Neural progenitor cell (in vitro differentiated cells): ENCODE measurements around the gene SERPINA6. TPM values are rescaled to one million over a fixed set of nuclear protein-coding genes. Genes with fewer than 3 reads are reported as not detected.

Experiments
- DNase-seq: peaks from one replicate; pipeline ENCODE4 v3.0.0-alpha.2; 2016; ENCODE audit warnings: low spot score
- H2AFZ ChIP-seq: fragments of 200-600 bp; sonication (generic); replicated peaks from 2 replicates; pipeline ENCODE4 v1.6.1; 2016; ENCODE audit warnings: antibody characterized with exemption
- H3F3A ChIP-seq: fragments of 200-600 bp; sonication (generic); 2 replicates; pipeline ENCODE4 v1.6.1; 2016; ENCODE audit warnings: antibody characterized with exemption, low read depth
- H3K27ac ChIP-seq: fragments of 200-600 bp; sonication (generic); 2 replicates; pipeline ENCODE4 v1.5.1; 2016; ENCODE audit warnings: mild to moderate bottlenecking
- H3K27me3 ChIP-seq: fragments of 200-600 bp; sonication (generic); 2 replicates; pipeline ENCODE4 v1.6.1; 2016; ENCODE audit warnings: mild to moderate bottlenecking, moderate library complexity
- H3K36me3 ChIP-seq: fragments of 200-600 bp; sonication (generic); 2 replicates; pipeline ENCODE4 v1.5.1; 2016
- H3K4me1 ChIP-seq: fragments of 200-600 bp; sonication (generic); 2 replicates; pipeline ENCODE4 v1.6.1; 2016; ENCODE audit warnings: mixed run types
- H3K4me2 ChIP-seq: fragments of 200-600 bp; sonication (generic); 2 replicates; pipeline ENCODE4 v1.6.1; 2016
- H3K4me3 ChIP-seq: fragments of 200-600 bp; sonication (generic); 2 replicates; pipeline ENCODE4 v1.5.1; 2016
- H3K79me2 ChIP-seq: fragments of 200-600 bp; sonication (generic); 2 replicates; pipeline ENCODE4 v1.6.1; 2016; ENCODE audit warnings: low read depth
- H3K9ac ChIP-seq: fragments of 200-600 bp; sonication (generic); 2 replicates; pipeline ENCODE4 v1.6.1; 2016
- H3K9me3 ChIP-seq: fragments of 200-600 bp; sonication (generic); 2 replicates; pipeline ENCODE4 v1.5.1; 2016; ENCODE audit warnings: low read depth
- H4K20me1 ChIP-seq: fragments of 200-600 bp; sonication (generic); 2 replicates; pipeline ENCODE4 v1.6.1; 2016; ENCODE audit warnings: low read depth
- H3K27ac Mint-ChIP-seq: 3 replicates; pipeline ENCODE4 v1.8.0; 2021; ENCODE audit warnings: mixed read lengths
- H3K27me3 Mint-ChIP-seq: 2 replicates; pipeline ENCODE4 v1.8.0; 2022; ENCODE audit warnings: low read depth, mild to moderate bottlenecking, inconsistent platforms, moderate library complexity, mixed read lengths; ENCODE audit not compliant: insufficient read depth
- H3K36me3 Mint-ChIP-seq: 3 replicates; pipeline ENCODE4 v1.8.0; 2021; ENCODE audit warnings: mixed read lengths
- H3K4me1 Mint-ChIP-seq: 3 replicates; pipeline ENCODE4 v1.8.0; 2021; ENCODE audit warnings: mixed read lengths
- H3K4me3 Mint-ChIP-seq: 3 replicates; pipeline ENCODE4 v1.8.0; 2021; ENCODE audit warnings: mild to moderate bottlenecking, moderate library complexity, mixed read lengths
- H3K9me3 Mint-ChIP-seq: 3 replicates; pipeline ENCODE4 v1.8.0; 2020; ENCODE audit warnings: mixed read lengths
- CTCF ChIP-seq: fragments of 200-600 bp; sonication (generic); IDR thresholded peaks from 2 replicates; pipeline ENCODE4 v1.5.1; 2017; ENCODE audit warnings: antibody characterized with exemption, mild to moderate bottlenecking
- EZH2 ChIP-seq: fragments of 200-600 bp; sonication (generic); IDR thresholded peaks from 2 replicates; pipeline ENCODE4 v1.6.1; 2017; ENCODE audit warnings: antibody characterized with exemption, mild to moderate bottlenecking, moderate library complexity
- EZH2phosphoT487 ChIP-seq: fragments of 200-600 bp; sonication (generic); IDR thresholded peaks from 2 replicates; pipeline ENCODE4 v1.6.1; 2017; ENCODE audit warnings: antibody characterized with exemption
- total RNA-seq: library from RNA; depleted of rRNA; stranded (reverse); fragments of >200 nt; gene quantifications from 2 replicates; pipeline ENCODE4 v1.2.3, GENCODE V29; 2015; ENCODE audit warnings: low replicate concordance

SERPINA6 gene
- total RNA-seq, 1 donor from 2014 or later: not detected

GRCh38 chr14:94337274-94337673, 14.1 kb upstream of the SERPINA6 start:
- H3K36me3 ChIP-seq: no peaks in the 10 kb centered on the region
- no peak overlapping the region for H3K9ac ChIP-seq
- no peaks in the 10 kb centered on the region for H3K9me3 ChIP-seq
- Mint-ChIP-seq H3K27me3 (peaks cover 3% of the 10 kb centered on the region), H3K27ac (no peak overlapping the region), H3K9me3 (peaks cover 5% of the 10 kb centered on the region), H3K4me3 (no peak overlapping the region), H3K4me1 (no peaks in the 10 kb centered on the region), H3K36me3 (no peaks in the 10 kb centered on the region)
- DNase-seq: no peak
- no peaks in the 10 kb centered on the region for H3K4me1 ChIP-seq
- H3K79me2 ChIP-seq: no peaks in the 10 kb centered on the region
- TF ChIP-seq EZH2phosphoT487 (no peak), EZH2 (no peak), CTCF (no peak)
- no peaks in the 10 kb centered on the region for H3K27me3 ChIP-seq
- H3F3A ChIP-seq: no peaks in the 10 kb centered on the region
- no peak overlapping the region for H3K4me3 ChIP-seq
- H2AFZ ChIP-seq: no peak overlapping the region
- H3K4me2 ChIP-seq: no peak overlapping the region
- H3K27ac ChIP-seq: no peak overlapping the region
- no peaks in the 10 kb centered on the region for H4K20me1 ChIP-seq

GRCh38 chr14:94334872-94335271, 11.7 kb upstream of the SERPINA6 start:
- no peak overlapping the region for H3K9ac ChIP-seq
- Mint-ChIP-seq H3K36me3 (no peaks in the 10 kb centered on the region), H3K4me3 (no peak overlapping the region), H3K4me1 (no peaks in the 10 kb centered on the region), H3K27ac (no peak overlapping the region), H3K27me3 (peaks cover under 1% of the 10 kb centered on the region), H3K9me3 (peaks cover 5% of the 10 kb centered on the region)
- H3K4me1 ChIP-seq: no peaks in the 10 kb centered on the region
- H3K4me3 ChIP-seq: no peak overlapping the region
- no peak overlapping the region for H3K4me2 ChIP-seq
- no peak overlapping the region for H2AFZ ChIP-seq
- no peak overlapping the region for H3K27ac ChIP-seq
- no peaks in the 10 kb centered on the region for H3K27me3 ChIP-seq
- no peaks in the 10 kb centered on the region for H3K79me2 ChIP-seq
- H3K9me3 ChIP-seq: no peaks in the 10 kb centered on the region
- DNase-seq: no peak
- no peaks in the 10 kb centered on the region for H3K36me3 ChIP-seq
- no peaks in the 10 kb centered on the region for H4K20me1 ChIP-seq
- TF ChIP-seq EZH2 (no peak), CTCF (no peak), EZH2phosphoT487 (no peak)
- no peaks in the 10 kb centered on the region for H3F3A ChIP-seq

- Histone ChIP-seq H4K20me1 (no peaks in the 10 kb centered on the region), H3K36me3 (no peaks in the 10 kb centered on the region), H3K79me2 (no peaks in the 10 kb centered on the region), H3K9me3 (no peaks in the 10 kb centered on the region), H3K4me2 (no peak overlapping the region), H3K9ac (no peak overlapping the region), H3K27me3 (no peaks in the 10 kb centered on the region), H3K4me3 (no peak overlapping the region), H2AFZ (no peak overlapping the region), H3K27ac (no peak overlapping the region), H3F3A (no peaks in the 10 kb centered on the region), H3K4me1 (no peaks in the 10 kb centered on the region)
- Mint-ChIP-seq H3K9me3 (peaks cover 11% of the 10 kb centered on the region), H3K4me3 (no peak overlapping the region), H3K4me1 (peaks cover 3% of the 10 kb centered on the region), H3K36me3 (no peaks in the 10 kb centered on the region), H3K27ac (no peak overlapping the region), H3K27me3 (peaks cover 2% of the 10 kb centered on the region)
- no peak for TF ChIP-seq EZH2phosphoT487
- no peak for TF ChIP-seq CTCF
- no peak for TF ChIP-seq EZH2
- DNase-seq: no peak
Observed at GRCh38 chr14:94332587-94332986, 9.5 kb upstream of the SERPINA6 start.
